Esophagus muscularis mucosa (tissue), 4 donors: ENCODE results near the gene CLTA.

ENCODE experiments used
- EP300 ChIP-seq: sonication (generic); formaldehyde crosslinking; IDR thresholded peaks from one replicate; pipeline ENCODE4 v1.6.1; 2017; ENCODE audit warnings: antibody characterized with exemption
- POLR2A ChIP-seq: fragments of 450-650 bp; IDR thresholded peaks from one replicate; pipeline ENCODE4 v1.6.1; 2017; ENCODE audit warnings: antibody characterized with exemption, moderate library complexity, mild to moderate bottlenecking, low read depth
- TF ChIP-seq, protein P1 (sequence below), 3 experiments: fragments of 200-600 bp in 2 of 3; fragments of 450-650 bp in 1 of 3; sonication (generic) in 2 of 3; IDR thresholded peaks; one replicate each; pipeline ENCODE4 v1.5.1; 2017 to 2019; ENCODE audit warnings: antibody characterized with exemption in 3 of 3, mild to moderate bottlenecking in 2 of 3, moderate library complexity in 1 of 3

DNA sequence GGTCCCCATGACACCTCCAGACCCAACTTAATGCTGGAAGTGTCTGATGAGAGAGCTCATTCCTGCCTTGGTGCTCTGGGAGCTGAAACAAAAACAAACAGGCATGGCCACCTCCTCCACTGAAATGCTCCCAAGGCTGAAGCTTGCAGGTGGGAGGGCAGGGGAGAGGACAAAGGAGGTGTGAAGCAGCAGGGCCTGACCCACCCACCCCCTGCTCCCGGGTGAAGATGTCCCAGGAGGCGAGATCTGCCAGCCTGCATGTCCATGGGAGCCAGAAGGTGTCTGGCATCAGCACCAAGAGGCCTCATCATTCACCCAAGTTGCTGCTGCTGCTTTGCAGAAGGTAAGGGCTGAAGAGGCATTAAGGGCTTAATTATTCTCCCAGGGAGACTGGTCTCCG, 25.7 kb upstream of the CLTA start:
- TF ChIP-seq, protein P1, sequence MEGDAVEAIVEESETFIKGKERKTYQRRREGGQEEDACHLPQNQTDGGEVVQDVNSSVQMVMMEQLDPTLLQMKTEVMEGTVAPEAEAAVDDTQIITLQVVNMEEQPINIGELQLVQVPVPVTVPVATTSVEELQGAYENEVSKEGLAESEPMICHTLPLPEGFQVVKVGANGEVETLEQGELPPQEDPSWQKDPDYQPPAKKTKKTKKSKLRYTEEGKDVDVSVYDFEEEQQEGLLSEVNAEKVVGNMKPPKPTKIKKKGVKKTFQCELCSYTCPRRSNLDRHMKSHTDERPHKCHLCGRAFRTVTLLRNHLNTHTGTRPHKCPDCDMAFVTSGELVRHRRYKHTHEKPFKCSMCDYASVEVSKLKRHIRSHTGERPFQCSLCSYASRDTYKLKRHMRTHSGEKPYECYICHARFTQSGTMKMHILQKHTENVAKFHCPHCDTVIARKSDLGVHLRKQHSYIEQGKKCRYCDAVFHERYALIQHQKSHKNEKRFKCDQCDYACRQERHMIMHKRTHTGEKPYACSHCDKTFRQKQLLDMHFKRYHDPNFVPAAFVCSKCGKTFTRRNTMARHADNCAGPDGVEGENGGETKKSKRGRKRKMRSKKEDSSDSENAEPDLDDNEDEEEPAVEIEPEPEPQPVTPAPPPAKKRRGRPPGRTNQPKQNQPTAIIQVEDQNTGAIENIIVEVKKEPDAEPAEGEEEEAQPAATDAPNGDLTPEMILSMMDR (IDR thresholded peaks at IDR 0.05): no peak
- TF ChIP-seq POLR2A: no peak
- TF ChIP-seq EP300: no peak
